Measurements from ENCODE around the gene PTTG1IP.
"Not testable (repeated sequence)": the region's sequence is repeated elsewhere in the genome, so short reads cannot be mapped to it uniquely, and the experiment has no call there.

PTTG1IP gene, protein sequence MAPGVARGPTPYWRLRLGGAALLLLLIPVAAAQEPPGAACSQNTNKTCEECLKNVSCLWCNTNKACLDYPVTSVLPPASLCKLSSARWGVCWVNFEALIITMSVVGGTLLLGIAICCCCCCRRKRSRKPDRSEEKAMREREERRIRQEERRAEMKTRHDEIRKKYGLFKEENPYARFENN

DNA sequence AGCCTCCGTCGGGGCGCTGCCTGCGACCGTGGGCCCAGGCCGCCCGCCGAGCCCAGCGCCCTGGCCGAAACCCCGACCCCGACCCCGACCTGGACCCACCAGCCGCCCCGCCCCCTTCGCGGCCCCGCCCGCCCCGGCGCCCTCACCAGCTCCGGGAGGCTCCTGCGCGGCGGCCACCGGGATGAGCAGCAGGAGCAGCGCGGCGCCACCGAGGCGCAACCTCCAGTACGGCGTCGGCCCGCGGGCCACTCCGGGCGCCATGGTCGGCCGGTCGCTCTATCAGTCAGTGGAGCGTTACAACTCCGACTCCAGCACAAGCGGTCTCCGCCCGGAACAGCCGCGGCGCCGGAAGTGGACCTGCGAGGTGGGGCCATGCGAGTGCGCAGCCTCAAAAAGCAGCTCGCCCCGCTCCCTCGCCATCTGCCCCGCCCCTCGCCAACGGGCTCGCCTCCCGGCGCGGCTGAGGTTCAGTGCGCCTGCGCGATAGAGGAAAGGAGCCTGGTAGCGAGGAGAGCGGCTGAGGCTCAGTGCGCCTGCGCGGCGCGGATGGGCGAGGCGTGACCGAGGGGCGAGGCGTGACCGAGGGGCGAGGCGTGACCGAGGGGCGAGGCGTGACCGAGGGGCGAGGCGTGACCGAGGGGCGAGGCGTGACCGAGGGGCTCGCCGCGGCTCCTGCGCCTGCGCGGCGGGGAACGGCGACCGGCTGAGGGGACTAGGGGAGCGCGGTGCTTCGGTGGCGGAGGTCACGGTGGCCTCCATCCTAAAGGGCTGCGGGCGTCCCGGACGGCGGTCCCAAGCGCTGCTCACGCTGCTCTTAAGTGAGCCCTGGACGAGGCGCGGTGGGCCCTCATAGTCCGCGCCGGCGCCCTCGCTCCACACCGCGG, at the start of gene PTTG1IP:
Gene PTTG1IP, minus strand, starts transcription at position 335 of the 884 bp plus-strand sequence. Its CDS starts 74 bp downstream, at position 261.
- DNase-seq (ENCODE audit: low spot score): peak; percentile 100

- DNase-seq (ENCODE audit: low spot score): no peak
Observed at GRCh38 chr21:44921928-44922327, 48.4 kb upstream of the PTTG1IP start.

DNA sequence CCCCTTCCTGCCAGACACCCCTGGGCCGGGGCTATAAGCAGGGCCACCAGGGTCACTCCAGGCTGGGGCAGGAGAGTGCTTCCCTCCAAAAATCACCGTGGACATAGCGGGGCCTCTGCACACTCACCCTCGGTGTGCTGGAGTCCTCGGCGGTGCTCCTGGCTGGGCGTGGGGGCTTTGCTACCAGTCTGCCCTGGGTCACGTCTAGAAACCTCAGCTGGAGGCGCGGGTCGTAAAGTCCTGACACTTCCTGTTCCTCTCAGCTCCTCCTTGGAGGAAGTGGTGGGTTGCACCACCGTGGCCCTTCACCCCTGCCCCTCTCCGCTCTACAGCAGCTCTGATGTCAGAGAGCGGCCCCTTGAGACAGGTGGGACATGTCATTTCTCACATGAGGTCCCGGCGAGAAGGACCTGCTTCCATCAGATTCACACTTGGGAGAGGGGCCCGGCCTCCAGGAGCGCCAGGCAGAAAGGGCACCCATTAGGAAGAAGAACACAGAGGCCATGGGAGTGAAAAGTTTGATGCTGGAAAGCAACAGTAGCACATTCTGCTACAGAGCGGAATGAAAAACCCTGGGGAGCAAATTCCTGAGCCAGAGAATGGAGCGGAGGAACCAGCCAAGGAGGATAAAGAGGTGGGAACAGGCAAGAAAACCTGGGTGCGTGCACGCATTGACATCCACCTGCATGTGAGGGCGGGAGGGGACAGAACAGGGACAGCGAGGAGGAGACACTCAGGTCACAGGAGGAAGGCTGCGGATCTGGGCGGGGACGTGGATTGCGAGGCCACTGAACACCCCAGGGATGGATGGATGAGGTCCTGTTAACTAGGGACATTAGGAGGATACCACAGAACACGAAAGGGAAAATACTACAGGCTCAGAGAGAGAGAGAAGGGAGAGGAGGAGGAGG, 47.5 kb upstream of the PTTG1IP start, which contains the start of gene ITGB2:
Gene ITGB2, minus strand, starts transcription at position 206 of the 911 bp plus-strand sequence. CDS start 10,117 bp downstream, outside the sequence.
- no peak for DNase-seq (ENCODE audit: low spot score)

GRCh38 chr21:44919913-44920693, 46.6 kb upstream of the PTTG1IP start:
- no peak for DNase-seq (ENCODE audit: low spot score)

DNA sequence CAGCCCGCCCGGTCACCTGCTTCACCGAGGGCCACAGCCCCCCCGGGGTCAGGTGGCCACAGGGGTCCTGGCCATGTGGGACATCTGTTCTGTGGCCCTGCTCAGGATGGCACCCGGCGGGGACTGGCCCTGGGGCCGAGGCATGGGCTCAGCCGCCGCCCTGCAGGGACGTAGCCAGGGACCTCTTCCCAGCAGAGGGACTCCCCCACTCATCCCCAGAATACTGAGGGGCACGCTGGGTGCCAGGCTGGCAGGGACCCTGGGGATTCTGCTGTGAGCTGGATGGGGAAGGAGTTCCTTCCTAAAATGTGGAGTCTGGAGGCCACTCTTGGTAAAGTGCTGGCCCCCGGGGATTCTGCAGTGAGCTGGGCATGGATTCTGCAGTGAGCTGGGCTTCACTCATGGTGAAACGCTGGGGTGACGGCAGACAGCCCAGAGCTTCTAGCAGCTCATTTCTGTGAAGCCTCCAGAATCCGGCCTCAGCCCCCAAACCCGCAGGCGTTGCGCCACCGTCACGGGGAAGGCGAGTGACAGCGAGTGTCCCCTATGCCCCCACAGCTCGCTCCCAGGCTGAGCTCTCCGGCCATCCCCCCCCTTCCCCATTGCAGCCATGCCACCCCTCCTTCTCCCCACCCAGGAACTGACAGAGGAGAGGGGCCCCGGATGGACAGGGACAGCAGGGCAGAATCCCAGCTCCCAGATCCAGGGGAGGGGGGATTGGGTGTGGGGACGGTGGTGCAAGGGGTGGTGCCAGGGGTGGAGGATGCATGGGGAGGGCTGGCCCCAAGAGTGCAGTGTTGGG, 45.8 kb upstream of the PTTG1IP start:
- no peak for DNase-seq (ENCODE audit: low spot score)

GRCh38 chr21:44918581-44919033, 45.1 kb upstream of the PTTG1IP start:
- no peak for DNase-seq (ENCODE audit: low spot score)

GRCh38 chr21:44918107-44918470, 44.6 kb upstream of the PTTG1IP start:
- DNase-seq (ENCODE audit: low spot score): no peak

DNA sequence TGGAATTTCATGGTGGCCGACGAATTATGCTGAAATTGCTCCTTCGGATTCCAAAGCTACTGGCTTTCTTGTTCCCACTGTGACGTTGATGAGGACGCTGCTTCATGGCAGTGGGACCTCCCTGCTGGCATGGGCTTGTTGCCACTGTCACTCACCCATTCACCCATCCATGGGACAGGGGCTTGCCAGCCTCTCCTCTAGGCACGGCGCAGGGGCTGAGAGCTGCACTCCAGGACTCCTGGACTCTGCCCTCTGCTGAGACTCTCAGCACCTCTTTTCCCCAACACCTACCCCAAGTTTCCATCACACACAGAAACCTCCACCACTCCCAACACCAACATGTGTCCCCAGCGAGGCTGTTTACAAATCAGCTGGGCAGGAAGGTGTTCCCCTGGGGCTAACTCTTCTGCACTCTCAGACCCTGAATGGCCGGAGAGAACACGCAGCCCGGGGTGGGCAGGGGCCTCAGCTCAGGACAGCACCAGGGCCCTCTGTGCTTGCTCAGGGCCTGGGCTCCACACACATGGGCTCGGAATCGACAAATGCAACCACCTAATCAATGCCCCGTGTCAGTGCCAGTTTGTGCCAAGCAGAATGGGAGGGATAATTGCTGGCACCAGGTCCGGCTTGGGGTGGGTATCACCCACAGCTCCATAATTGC, 44.1 kb upstream of the PTTG1IP start:
- no peak for DNase-seq (ENCODE audit: low spot score)

DNA sequence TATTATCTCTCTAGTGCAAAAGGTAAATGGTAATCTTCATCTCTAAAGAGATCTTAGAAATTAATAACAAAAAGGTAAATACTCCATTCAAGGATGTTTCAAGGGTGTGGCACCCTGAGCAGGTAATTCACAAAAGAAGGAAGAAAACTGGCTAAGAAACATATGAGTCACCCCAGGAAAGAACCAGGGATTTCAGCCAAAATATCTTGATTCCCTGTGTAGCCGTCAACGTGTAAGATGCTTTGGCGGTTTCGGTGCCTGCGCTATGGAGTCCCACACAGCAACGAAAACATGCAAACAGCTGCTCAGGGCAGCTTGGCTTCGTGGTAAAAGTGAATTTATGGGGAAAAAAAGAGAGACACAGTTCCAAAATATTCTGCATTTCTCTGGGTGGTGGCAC, 43.5 kb upstream of the PTTG1IP start:
- DNase-seq (ENCODE audit: low spot score): no peak

- DNase-seq (ENCODE audit: low spot score): no peak
Observed at GRCh38 chr21:44914176-44914874, 40.8 kb upstream of the PTTG1IP start.

GRCh38 chr21:44913425-44914175, 40.1 kb upstream of the PTTG1IP start:
- no peak for DNase-seq (ENCODE audit: low spot score)

GRCh38 chr21:44912506-44913412, 39.3 kb upstream of the PTTG1IP start:
- not testable (repeated sequence) for DNase-seq (ENCODE audit: low spot score)

DNA sequence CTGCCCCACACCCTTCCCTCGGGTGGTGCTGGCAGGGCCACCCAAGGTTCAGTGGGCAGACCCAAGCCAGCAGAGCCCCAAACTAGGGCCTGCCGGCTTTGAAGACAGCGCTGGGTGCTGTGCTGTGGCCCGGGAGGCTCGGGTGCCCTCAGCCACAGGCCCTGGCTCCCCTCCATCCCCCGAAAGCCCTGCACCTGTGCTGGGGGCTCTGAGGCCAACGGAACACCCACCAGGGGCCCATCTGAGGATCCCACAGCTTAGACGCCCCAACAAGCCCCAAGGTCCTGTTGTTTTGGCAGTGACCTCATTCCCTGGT, 38.6 kb upstream of the PTTG1IP start:
- DNase-seq (ENCODE audit: low spot score): no peak

DNA sequence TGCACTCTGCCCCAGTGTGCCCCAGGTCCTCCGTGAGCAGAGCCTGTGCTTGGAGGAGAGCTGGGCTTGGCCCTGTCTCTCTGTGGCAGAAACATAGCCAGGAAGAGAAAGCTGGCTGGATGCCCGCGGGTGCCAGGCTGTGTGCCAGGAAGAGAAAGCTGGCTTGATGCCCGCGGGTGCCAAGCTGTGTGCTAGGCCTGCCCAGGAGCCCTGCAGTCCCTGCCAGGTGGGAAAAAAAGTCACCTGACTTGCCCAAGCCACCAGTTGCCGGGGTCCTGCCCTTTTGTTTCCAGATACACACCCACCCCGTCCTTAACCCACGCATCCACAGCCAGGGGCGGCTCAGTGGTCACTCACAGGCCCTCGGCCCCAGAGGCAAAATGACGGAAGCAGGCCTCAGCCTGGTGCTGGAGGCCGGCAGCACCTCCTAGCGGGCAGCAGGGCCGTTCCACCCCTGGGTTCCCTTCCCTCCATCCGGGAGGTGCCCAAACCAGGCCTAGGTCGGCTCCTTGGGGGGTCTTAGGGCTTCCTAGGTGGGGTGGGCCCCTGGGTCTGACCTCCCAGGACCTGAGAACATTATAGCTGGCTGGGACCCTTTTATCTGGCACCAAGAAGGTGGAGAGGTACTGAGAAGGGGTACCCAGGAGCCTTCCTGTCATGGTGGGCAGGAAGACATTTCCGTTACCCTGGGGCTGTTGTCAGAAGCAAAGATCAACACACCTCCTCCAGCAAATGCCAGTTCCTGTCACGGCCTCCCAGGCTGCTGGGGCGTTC, 38.1 kb upstream of the PTTG1IP start:
- DNase-seq (ENCODE audit: low spot score): no peak

GRCh38 chr21:44911068-44911383, 37.5 kb upstream of the PTTG1IP start:
- DNase-seq (ENCODE audit: low spot score): no peak

GRCh38 chr21:44910229-44911067, 37.0 kb upstream of the PTTG1IP start:
- DNase-seq (ENCODE audit: low spot score): no peak

All from AG20443 (cell line).